HL-60 (cell line): ENCODE data around the gene FSIP1.

Experiments
- CTCF ChIP-seq: IDR thresholded peaks from one replicate; pipeline ENCODE4 v1.5.1; 2011; ENCODE audit warnings: low read length, control low read depth, inconsistent platforms; ENCODE audit not compliant: insufficient read depth
- GABPA ChIP-seq: IDR thresholded peaks from 2 replicates; pipeline ENCODE4 v1.6.1; 2012; ENCODE audit warnings: low read depth
- POLR2AphosphoS5 ChIP-seq: IDR thresholded peaks from 2 replicates; pipeline ENCODE4 v1.6.1; 2012; ENCODE audit warnings: low read depth
- SPI1 ChIP-seq: IDR thresholded peaks from 2 replicates; pipeline ENCODE4 v1.6.1; 2012; ENCODE audit warnings: low read depth, mild to moderate bottlenecking, borderline replicate concordance

GRCh38 chr15:39777496-39777895 is 5.1 kb downstream of the FSIP1 start:
- no peak for TF ChIP-seq CTCF
- no peak for TF ChIP-seq POLR2AphosphoS5
- no peak for TF ChIP-seq GABPA
- TF ChIP-seq SPI1, result no peak
